NOMO-1 treated with dmso at 0.1 percent for 144 hours (cell line): Measurements from ENCODE around the gene TRIM29.
"Not testable (repeated sequence)": the region's sequence is repeated elsewhere in the genome, so short reads cannot be mapped to it uniquely, and the experiment has no call there.

Experiments
- DNase-seq: peaks from one replicate; lab custom pipeline; 2025; ENCODE audit not compliant: unreplicated experiment; lab: John Stamatoyannopoulos, UW

The TRIM29 gene

DNA sequence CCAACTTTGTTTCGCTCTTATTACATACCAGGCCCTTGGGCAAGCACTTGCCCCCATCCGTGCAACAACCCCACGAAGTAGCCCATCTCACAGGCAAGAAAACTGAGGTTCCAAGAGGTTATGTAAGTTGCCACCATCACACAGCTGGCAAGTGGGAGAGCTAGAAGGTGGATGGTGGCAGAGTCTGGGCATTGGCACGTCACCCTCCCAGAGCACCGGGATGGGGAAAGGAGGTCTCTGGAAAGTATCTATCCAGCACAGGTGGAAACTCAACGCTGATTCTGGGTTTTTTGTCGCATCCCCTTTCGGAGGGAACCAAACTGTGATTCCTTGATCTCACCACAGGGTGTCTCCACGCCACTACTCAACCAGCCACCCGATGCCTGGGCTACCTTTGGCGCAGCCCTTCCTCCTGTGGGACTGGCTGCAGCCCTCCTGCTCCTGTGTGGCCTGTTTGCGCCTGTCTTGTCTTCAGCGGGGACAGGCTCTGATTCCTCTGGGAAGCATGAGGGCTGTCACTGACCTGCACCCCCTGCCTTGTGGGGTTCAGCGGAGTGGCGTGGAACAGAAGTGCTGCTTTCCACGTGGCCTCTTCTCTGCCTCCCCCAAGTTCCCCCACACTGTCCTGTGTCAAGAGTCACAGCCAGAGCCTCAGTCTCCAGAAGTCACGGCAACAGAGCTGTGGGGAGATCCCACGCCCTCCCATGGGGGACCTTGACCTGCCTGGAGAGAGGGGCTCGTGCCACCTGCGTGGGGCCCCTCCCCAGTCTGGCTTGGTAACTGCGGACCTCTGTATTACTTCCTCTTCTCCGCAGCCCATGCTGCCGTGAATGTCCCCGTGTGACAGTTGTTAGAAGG, 34.4 kb upstream of the TRIM29 start:
- peak; percentile 68 for DNase-seq

DNA sequence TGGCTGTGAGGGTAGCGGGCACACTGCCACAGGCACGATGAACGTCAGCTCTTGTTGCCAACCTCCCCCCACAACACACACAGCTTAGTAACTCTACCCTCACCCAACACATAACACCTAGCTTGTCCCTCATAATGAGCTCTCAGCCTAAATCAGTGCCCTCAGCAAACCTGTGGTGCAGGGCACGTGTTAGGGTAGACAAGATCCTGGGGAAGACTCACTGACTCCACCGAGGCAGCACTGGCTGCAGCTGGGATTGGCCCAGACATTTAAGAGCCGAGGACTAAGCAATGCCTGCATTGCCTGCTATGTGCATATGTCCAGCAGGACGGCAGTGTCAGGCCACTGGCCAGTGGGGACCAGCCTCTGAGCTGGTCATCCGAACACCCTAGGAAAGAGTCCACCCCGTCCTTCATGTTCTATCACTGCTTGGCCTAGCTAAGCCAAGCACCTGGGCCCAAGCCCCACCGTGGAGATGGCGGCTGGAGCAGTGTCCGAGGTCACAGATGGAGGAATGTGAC, 32.9 kb upstream of the TRIM29 start:
- DNase-seq: no peak

DNA sequence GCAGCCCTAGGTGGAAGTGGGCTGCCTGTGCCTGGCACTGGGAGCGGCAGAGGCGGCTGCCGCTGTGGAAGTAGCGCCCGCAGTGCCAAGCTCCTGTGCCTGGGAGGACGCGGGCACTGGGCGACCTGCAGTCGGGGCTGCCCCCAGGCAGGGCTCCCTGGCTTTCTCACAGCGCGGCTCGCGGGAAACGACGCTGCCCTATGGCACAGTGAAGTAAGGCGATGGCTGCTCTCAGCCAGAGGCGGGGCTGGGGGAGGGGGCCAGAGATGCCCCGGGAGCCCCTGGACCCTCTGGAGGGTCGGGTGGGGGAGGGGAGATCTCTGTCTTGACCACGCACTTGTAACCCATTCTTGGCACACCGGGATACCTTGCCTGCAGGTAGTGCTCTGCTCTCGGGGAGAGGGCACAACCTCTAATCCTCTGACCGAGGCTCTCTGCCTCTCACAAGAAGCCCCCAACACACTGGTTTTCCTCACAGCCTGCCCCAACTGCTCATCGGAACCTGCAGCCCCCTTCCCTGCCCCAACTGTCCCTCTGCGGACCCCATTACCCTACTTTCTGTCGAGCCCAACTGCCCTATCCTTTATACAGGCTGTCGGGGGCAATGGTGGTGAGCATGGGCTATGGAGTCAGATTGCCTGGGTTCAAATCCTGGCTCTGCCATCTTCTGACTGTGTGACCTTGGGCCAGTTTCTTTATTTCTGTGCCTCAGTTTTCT, 32.2 kb upstream of the TRIM29 start:
- DNase-seq: no peak

DNA sequence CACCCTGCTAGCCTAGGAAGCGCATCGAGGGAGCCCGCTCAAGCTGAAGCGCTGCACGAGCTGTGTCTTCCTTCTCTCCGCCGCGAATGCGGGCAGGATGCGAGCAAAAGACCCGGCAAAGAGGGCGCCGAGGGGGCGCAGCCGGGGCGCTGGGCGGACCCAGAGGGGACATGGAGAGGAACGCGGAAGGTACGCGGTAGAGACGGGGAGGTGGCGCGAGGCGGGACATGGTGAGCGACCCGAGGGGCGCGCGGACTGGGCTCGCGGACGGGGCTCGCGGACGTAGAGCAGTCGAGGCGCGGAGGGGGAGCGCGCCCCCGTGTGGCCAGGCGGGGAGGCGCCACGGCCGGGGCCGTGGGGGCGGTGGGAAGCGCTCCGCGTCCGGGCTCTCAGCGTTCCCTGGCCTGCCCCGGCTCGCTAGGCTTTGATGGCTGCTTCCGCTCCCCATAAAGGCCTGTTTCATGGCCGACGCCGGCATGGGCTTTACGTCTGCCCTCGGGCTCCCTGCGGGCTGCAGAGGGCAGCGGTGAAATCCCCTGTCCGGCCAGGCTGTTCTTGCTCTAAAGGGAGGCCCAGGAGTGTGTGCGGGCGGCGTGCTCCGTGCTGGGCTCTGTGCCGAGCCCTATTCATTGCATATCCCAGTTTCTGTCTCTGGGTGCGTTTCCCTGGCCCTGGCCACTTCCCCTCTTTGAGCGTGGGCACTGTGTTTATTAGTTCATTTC, 31.2 kb upstream of the TRIM29 start:
- DNase-seq: peak; percentile 38

DNA sequence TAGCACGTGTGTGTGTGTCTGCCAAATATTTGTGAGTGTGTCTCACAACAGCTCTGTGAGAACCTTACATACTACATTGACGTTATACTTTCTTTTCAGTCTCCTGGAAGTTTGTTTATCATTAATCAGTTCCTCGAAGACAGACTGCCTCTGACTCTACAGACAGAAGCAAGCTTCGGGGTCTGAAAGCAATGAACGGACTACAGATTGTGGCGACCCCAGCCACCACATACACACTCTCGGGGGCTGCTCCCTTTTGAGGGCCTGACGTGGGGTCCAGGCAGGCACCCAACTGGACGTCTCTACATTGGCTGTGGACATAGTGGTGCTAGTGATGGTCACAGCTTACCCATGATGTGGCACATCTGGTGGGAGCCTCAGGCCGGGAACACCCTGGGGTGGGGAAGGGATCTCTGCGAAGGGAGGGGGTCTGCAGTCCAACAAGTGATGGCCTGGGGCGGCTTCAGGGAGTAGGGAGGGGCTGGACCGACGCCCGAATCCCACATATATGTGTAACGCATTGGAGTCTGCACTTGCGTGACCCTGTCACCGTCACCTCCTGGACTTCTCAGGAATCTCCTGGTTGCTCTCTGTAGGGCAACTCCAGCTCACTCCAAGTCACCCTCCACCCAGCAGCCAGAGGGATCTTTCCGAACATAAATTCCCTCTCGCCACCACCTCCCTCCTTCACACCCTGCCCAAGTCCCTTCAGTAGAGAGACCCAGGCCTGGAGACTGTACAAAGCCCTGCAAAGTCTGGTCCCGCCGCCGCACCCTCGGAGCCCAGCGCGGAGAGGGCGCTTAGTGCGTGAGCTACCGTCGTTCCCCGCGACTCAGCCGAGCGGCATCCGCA, 30.4 kb upstream of the TRIM29 start:
- DNase-seq: no peak

DNA sequence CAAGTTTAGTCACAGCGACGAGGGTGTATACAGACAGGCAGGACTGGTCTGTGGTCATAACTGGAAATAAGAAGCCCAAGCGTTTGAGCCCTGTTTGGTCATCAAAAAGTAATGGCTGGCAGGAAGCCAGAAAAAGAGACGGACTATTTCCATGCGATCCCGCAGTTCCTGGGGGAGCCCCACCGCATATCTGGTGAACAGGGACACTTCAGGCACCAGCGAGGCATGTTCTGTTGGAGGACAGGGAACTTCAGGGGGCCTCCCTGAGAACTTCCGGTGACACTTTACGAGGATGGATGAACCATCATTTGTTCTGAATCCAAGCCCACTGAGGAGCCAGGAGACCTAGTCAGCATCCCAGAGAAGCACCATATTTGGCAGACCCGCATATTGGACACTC, 29.7 kb upstream of the TRIM29 start:
- DNase-seq: no peak

DNA sequence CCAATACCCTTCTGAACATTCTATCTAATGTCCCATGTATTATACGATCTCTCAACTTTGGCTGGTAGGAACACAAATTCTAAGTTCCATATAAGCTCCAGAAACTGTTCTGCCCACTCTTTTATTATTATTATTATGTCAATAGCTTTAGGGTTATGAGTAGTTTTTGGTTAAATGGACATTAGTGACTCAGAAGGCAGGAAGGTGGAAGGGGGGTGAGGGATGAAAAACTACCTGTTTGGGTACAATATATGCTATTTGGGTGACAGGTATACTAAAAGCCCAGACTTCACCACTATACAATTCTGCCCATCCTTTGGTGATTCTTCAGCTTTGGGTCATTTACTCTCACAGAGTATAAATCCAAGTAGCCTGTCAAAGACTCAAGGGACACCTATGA, 22.5 kb upstream of the TRIM29 start:
- DNase-seq: no peak

DNA sequence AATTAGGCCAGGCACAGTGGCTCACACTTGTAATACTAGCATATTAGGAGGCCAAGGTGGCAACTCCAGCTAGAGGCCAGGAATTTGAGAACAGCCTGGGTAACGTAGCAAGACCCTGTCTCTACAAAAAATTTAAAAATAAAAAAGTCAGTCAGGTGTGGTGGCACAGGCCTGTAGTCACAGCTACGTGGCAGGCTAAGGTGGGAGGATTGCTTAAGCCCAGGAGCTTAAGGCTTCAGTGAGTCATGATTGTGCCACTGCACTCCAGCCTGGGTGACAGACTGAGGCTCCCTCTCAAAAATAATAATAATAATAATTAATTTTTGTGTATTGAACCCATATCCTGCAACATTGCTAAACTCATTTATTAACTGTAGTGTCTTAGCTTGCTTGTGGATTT, 15.3 kb upstream of the TRIM29 start:
- no peak for DNase-seq

DNA sequence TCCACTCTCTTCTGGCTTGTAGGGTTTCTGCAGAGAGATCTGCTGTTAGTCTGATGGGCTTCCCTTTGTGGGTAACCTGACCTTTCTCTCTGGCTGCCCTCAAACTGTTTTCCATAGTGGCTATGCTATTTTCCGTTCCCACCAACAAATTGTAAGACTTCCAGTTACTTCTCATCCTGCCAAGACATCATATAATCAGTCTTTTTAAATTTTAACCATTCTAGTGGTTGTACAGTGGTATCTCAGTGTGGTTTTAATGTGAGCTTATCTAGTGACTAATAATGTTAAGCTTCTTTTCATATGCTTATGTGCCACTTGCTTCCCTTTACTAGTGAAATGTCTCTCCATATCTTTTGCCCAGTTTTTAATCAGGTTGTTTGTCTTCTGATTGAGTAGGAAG, 13.6 kb upstream of the TRIM29 start:
- no peak for DNase-seq

DNA sequence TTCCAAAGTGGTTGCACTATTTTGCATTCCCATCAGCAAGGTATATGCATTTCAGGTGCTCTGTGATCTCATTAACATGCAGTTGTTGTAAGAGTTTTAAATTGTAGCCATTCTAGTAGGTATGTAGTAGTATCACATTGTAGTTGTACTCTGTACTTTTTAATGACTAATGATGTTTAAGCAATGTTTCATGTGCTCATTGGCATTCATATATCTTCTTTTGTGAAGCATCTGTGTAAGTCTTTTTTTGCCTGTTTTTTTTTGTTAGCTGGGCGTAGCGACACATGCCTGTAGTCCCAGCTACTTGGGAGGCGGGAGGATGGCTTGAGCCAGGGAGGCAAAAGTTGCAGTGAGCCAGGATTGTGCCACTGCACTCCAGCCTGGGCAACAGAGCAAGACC, 11.3 kb upstream of the TRIM29 start:
- no peak for DNase-seq

DNA sequence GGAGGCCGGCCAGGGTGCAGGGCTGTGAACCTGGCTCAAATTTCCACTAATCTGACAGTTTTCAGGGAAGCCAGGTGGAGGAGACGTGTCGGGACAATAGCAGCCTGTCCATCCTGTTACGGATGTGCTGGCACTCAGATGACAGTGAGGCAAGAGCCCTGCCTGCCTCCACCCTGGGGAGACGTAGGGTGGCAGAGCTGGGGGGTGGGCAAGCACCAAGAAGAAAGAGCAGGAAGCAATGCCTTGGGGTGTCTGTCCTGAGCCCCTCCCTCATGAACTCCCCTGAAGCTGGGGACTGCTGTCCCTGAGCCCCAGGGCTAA, 10.0 kb upstream of the TRIM29 start:
- no peak for DNase-seq

DNA sequence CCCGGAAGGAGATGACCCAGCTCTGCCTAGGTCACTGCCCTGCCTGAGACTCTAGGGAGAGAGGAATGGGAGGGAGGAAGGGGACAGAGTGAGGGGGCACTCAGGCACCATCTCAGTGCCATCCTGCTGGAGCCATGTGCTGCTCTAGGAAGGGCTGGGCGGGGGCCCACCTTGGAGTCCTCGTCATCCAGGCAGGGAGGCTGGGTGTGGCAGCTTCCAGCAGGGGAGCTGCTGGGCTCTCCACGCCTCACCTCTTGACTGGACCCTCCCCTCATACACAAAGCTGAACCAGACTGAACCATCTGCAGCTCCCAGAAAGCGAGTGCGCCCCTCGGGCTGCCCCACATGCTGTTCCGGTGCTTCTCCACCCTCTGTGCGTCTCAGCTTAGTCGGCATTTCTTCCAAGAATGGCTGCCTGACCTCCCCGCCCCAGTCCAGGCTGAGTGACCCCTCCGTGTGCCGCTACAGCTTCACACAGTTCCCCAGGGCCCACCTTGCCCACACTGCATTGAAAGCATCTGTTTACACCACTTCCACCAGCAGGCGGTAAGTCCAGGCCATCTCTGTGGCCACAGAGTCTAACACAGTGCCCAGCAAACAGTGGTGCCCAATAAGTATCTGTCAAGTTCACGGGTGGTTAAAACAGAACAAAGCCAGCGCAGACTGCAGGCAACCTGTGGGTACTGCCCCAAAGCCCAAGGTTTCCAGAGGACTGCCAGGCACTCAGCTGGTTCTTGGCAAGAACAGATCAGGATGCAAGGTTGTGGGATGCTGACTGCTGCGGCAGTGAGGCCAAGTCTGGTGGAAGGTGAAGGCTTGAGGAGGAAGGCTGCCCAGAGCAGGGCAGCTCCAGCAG, 9.4 kb upstream of the TRIM29 start:
- no peak for DNase-seq

DNA sequence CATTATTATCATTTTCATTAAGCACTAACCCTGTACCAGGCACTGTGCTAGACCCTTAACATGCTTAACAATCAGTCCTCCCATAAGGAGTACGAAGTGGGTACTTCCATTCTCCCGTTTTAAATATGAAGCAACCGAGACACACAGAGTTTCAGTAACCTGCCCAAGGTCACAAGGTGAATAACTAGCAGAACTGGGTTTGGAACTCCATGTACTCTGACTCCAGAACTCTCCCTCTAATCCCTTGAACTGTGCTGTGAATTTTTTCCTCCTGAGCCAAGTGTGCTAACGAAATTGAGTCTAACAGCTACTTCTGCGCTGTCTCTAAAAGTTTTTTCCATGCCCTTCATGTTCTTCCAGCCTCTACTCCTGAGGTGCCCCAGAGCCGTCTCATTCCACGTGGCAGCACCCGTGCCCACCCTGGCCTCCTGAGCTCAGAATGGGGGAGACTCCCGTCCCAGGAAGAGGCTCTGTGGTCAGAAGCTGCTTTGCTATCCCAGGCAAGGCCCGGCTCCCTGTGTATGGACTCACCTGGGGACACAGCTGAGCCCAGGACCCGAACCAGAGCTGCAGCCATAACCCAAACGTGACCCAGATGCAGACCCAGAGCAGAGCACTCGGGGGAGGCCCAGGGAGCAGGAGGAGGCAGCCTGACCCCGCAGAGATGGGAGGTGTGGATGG, 8.6 kb upstream of the TRIM29 start:
- DNase-seq: no peak

DNA sequence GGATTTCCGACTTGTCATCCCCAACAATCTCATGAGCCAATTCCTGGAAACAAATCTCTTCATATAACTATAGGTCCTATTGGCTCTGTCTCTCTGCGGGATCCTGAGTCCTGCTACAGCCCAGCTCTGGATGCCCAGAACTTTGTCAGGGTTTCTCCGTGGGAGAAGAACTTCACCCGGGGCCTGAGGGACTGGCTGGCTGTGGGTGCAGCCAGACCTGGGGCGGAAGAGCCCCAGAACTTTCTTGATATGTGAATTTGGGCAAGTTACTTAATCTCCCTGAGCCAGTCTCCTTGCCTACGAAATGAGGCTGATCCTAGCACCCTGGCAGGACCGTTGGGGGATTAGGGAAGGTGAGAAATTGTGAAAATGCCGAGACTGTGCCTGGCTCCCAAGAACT, 6.6 kb upstream of the TRIM29 start:
- DNase-seq: no peak

DNA sequence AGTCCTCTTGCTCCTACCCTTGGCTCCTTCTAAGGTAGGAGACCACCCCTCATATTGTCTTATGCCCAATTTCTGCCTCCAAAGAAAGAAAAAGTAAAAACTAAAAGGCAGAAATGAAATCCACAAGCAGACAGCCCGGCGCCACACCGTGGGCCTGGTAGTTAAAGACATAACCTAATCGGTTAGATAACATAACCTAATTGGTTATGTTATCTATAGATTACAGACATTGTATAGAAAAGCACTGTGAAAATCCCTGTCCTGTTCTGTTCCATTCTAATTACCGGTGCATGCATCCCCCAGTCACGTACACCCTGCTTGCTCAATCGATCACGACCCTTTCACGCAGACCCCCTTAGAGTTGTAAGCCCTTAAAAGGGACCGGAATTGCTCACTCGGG, 5.6 kb upstream of the TRIM29 start:
- DNase-seq: not testable (repeated sequence)

DNA sequence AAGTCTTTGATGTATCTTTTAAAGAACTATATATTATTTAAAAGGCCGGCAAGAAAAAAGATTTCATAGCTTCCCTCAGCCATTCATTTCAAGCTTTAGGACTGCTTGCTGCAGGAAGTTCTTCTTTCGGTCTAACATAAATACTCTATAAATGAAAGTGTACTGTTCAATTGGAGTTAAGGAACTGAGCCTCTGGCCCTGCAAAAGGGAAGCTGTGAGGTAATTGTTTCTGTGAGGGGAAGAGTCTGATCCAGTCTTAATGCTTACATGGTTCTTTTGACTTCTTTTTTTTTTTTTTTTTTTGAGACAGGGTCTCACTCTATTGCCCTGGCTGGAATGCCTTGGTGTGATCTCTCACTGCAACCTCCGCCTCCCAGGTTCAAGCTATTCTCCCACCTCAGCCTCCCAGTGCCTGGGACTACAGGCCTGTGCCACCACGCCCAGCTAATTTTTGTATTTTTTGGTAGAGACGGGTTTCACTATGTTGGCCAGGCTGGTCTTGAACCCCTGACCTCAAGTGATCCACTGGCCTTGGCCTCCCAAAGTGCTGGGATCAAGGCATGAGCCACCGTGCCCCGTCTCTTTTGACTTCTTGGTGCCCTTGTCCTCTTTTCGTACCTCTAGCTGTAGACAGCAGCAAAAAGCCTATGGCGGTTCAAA, 4.7 kb upstream of the TRIM29 start:
- DNase-seq: peak; percentile 12

DNA sequence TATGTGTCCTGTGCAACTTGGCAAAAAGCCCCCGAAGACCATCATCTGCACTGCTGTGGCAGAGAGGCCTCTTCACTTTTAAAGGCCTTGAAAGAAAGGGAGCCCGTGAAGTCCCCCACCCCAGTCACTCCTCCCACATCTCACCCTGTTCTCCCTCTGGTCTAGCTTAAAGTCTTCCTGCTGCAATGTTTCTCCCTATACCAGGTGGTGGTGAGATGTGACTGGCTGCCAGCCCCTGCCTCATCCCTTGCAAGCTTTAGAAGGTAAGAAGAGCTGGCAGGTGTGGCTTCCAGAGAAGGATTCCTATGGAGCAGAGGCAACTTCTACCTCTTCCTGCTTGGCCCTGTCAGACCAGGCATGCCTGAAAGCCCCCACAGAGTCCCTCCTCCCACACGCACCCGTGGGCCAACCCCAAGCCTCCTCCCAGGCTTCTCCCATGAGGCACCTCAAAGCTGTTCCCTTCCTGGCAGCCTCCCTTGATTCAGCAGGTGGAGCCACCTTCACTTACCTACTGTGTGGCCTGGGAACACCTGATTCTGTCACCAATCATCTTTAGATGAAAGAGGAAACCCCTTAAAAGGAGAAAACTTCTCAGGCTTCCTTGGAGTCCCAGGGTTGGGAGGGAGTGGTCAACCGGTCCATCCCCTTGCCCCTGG, 4.0 kb upstream of the TRIM29 start:
- DNase-seq: no peak

DNA sequence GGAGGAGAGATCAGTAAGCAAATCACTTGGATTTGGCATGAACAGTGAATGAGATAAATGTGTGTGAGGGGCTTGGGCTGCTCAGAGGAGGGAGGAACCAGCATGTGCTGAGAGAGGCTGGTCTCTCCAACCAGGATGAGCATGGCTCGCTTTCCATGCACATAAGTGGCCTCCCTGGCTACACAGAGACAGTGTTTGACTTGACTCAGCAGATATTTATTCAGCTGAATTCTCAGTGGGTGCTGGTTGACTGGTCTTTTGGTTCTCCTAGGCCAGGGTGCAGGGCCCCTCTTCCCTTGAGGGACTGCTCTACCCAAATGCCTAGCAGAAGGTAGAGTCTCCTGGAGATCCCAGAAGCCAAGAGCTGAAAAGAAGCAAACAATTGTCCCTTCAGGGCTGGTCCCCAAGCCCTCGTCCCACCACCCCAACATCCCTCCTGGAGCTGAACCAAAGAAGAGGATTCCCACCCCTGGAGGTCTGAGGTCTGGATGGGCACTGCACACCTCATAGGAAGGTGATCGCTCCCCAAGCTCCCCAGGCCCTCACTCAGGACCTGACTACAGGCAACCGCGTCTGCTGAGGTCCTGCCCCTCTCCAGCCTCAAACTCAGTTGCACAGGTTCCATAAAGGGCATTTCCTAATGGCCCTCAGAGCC, 3.3 kb upstream of the TRIM29 start:
- no peak for DNase-seq
